ENCODE measurements around the gene SCRN1.
"Not testable (repeated sequence)": the region's sequence is repeated elsewhere in the genome, so short reads cannot be mapped to it uniquely, and the experiment has no call there.

Gene SCRN1

GRCh38 chr7:29893351-29893965, 96.1 kb downstream of the SCRN1 start:
- in situ Hi-C loops (cut with MboI; ENCODE audit: low sequenced_read_pairs), result no loop called here

GRCh38 chr7:29892231-29892630, 97.4 kb downstream of the SCRN1 start:
- in situ Hi-C loops (cut with MboI; ENCODE audit: low sequenced_read_pairs), result no loop called here

GRCh38 chr7:29891766-29892165, 97.8 kb downstream of the SCRN1 start:
- in situ Hi-C loops (cut with MboI; ENCODE audit: low sequenced_read_pairs), result no loop called here

- in situ Hi-C loops (cut with MboI; ENCODE audit: low sequenced_read_pairs), result not testable (repeated sequence)
Observed at GRCh38 chr7:29890786-29891185, 98.8 kb downstream of the SCRN1 start.

GRCh38 chr7:29890251-29890650, 99.3 kb downstream of the SCRN1 start:
- in situ Hi-C loops (cut with MboI; ENCODE audit: low sequenced_read_pairs), result no loop called here

- in situ Hi-C loops (cut with MboI; ENCODE audit: low sequenced_read_pairs), result no loop called here
Observed at GRCh38 chr7:29889288-29889687, 100.3 kb downstream of the SCRN1 start.

- in situ Hi-C loops (cut with MboI; ENCODE audit: low sequenced_read_pairs), result no loop called here
Observed at GRCh38 chr7:29888006-29888405, 101.6 kb downstream of the SCRN1 start.

- in situ Hi-C loops (cut with MboI; ENCODE audit: low sequenced_read_pairs), result no loop called here
Observed at GRCh38 chr7:29886827-29887226, 102.8 kb downstream of the SCRN1 start.

GRCh38 chr7:29885626-29886025, 104.0 kb downstream of the SCRN1 start:
- in situ Hi-C loops (cut with MboI; ENCODE audit: low sequenced_read_pairs), result no loop called here

GRCh38 chr7:29884399-29885272, 105.0 kb downstream of the SCRN1 start:
- in situ Hi-C loops (cut with MboI; ENCODE audit: low sequenced_read_pairs), result no loop called here

- in situ Hi-C loops (cut with MboI; ENCODE audit: low sequenced_read_pairs), result no loop called here
Observed at GRCh38 chr7:29883462-29884398, 105.9 kb downstream of the SCRN1 start.

- in situ Hi-C loops (cut with MboI; ENCODE audit: low sequenced_read_pairs), result no loop called here
Observed at GRCh38 chr7:29882481-29882880, 107.1 kb downstream of the SCRN1 start.

GRCh38 chr7:29881724-29882123, 107.9 kb downstream of the SCRN1 start:
- in situ Hi-C loops (cut with MboI; ENCODE audit: low sequenced_read_pairs), result no loop called here

GRCh38 chr7:29879609-29880008, 110.0 kb downstream of the SCRN1 start:
- in situ Hi-C loops (cut with MboI; ENCODE audit: low sequenced_read_pairs), result no loop called here

- in situ Hi-C loops (cut with MboI; ENCODE audit: low sequenced_read_pairs), result no loop called here
Observed at GRCh38 chr7:29878081-29878688, 111.4 kb downstream of the SCRN1 start.

- in situ Hi-C loops (cut with MboI; ENCODE audit: low sequenced_read_pairs), result no loop called here
Observed at GRCh38 chr7:29877196-29877595, 112.4 kb downstream of the SCRN1 start.

GRCh38 chr7:29875741-29876140, 113.9 kb downstream of the SCRN1 start:
- in situ Hi-C loops (cut with MboI; ENCODE audit: low sequenced_read_pairs), result no loop called here

GRCh38 chr7:29873644-29874294, 115.8 kb downstream of the SCRN1 start:
- in situ Hi-C loops (cut with MboI; ENCODE audit: low sequenced_read_pairs), result no loop called here

GRCh38 chr7:29871787-29872398, 117.7 kb downstream of the SCRN1 start:
- in situ Hi-C loops (cut with MboI; ENCODE audit: low sequenced_read_pairs), result no loop called here
